ENCODE data around the gene OR2F1.

OR2F1 gene

DNA sequence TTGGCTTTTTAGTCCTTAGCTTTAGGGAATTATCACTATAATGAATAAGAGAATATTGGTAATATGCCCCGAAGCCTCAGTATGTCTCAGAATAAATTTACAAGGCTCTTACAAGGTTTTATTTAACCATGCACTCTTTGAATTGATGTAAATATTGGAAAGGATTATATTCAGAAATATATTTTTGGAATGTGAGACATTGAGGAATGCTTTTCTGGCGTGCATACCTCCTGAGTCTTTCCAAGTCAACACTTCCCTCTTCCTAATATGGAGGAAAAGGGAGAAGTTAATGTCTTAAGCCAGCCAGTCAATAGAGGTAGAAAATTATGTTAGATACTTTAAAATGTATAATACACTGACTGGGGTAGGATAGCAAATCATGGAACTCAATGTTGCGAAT is 1.2 kb upstream of the OR2F1 start:
- DNase-seq: no peak

DNA sequence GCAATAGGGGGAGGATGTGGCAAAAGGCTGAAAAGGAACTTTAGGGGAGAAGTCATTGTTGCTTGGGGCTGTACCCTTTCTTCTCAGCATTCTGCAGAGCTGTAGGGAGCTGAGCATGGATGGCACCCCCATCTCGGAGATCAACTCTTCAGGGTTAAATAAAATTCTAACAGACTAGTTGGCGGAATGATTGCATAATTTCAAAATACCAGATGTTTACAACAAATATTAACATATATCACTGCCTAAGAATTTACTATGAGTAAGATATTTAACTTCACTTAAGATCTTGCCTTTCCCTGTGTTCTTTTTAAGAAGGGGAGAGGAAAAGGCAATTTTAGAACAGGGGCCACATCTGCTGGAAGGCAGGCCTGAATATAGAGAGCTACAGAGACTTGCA is 509 bp upstream of the OR2F1 start:
- DNase-seq: no peak

DNA sequence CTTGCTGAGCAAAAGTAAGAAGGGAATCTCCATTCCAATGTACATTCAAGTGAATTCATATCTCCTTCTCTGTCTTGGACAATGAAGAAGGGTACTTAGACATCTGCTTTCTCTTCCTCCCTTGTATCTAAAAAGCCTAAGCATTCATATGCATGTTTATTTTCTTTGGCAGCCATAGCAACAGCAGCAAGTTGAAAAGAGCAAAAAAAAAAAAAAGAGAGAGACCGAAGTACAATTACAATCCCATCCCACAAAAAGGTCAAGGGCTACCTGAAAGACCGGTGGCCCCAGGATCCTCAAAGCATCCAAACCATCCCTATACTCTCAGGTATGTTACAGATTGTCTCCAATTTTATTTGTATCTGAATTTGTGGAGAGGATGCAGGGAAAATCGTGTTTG is 4.1 kb downstream of the OR2F1 start:
- DNase-seq: no peak

GRCh38 chr7:143960813-143961610 is 6.4 kb downstream of the OR2F1 start:
- DNase-seq: peak in 34 of 56 donors; percentile 2 to 87 (median 38)

DNA sequence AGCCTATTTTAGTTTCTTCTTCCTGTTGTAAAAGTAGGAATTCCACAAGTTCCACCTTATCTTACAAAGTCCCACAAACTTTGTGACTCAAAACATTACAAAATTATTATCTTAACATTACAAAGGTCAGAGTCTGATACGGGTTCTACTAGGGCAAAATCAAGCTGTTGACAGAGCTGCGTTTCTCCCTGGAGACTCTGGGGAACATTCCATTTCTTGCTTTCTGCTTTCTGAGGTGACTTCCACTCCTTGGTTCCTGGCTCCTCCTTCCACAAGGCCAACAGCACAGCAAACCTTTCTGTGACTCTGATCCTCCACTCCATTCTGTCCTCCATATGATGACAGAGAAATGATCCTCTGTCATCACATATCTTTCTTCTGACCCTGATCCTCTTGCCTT is 10.6 kb downstream of the OR2F1 start:
- no peak for DNase-seq

GRCh38 chr7:143967398-143967797 is 12.8 kb downstream of the OR2F1 start:
- no peak for DNase-seq

DNA sequence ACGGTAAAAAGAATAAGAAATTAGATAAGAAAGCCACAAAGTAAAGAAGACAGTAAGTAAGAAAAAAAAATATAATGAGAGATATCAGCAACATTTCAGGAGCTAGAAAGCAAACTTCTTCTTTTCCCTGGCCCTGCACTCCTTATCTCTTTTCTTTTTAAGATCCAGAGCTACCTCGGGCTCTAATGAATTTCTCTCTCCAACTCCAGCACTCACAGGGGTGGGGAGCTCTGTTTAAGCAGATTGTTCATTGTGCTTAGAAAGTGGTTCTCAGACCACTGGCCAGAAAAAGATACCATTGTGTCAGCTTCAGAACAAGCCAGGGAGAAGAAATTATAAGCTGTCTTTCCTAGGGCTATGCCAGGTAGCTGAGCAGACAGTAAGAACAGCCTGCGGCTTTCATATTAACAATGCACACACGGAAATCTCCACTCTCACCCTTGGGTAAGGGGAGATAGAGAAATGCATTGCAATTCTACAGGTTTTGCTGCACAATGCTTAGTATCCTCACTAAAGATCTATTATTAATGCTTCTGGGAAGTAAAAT is 19.3 kb downstream of the OR2F1 start:
- DNase-seq: no peak

DNA sequence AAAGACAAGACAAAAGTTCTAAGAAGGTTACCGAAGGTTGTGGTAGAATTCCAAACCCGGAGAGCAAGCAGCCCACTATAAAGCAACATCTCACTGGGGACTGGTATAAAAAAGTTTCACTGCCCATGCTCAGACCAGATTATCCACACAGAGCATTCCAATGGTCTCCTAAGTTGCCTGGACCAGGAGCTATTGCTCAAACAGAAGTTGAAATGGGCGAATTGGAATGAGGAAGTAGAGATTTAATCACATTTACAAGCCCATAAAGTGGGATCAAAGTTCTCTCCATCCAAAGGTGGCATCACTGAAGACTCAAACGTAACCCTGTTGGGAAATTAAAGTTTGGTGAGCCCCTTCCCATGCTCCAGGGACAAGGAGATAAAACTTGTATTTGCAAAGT is 19.8 kb downstream of the OR2F1 start:
- no peak for DNase-seq

DNA sequence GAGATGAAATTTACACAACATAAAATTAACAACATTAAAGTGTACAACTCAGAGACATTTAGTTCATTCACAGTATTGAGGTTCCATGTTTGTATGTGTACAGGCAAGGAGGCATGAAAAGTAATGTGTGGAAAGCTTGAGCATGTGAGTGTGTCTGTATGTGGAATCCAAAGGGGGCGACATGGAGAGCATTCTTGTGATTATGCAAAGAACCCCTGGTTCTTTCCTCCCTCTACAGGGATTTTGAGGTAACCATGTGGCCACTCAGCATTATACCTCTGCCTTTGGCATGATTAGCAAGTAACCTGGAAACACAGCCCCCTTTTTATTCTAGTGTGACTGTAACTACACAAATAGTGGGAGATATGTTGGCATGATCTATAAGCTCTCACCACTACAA is 21.0 kb downstream of the OR2F1 start:
- DNase-seq: no peak

GRCh38 chr7:143978585-143978984 is 23.9 kb downstream of the OR2F1 start:
- DNase-seq: no peak

GRCh38 chr7:143979359-143979758 is 24.7 kb downstream of the OR2F1 start:
- DNase-seq: no peak

DNA sequence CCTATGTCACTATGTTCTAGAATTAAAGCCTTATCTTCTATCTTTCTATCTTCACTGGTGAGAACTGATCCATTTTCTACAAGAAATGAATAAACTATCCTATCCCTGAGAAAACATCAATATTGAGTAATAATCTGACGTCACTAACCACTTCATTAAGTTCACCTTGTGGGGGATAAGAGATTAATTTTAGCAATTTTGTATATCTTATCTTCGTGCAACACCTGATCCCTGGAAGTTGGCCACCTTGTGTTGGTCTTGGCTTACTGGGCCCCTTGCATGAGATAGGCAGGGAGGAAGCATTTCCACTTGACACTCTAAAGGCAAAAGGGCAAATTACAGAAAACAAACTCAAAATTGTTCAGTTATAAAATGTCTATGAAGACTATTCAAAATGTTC is 25.4 kb downstream of the OR2F1 start:
- no peak for DNase-seq

DNA sequence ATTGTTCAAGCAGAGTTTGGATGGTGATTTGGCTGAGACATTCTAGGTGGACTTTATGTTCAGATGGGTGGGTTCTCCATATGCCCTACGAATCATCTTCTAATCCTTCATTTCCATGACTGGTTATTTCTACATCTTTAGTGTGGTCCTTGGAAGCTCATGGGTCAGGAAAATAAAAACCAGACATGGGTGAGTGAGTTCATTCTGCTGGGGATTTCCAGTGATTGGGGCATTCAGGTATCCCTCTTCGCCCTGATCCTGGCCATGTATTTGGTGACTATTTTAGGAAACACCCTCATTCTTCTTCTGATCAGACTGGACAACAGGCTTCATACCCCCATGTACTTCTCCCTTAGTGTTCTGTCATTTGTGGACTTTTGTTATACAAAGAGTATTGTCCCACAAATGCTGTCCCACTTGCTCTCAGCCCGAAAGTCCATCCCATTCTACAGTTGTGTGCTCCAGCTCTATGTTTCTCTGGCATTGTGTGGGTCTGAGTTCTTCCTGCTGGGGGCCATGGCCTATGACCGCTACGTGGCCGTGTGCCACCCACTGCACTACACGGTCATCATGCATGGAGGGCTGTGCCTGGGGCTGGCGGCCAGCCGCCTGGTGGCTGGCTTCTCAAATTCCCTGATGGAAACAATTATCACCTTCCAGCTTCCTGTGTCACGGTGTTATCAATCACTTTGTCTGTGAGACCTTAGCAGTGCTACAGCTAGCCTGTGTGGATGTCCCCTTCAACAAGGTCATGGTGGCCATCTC is 26.3 kb downstream of the OR2F1 start:
- DNase-seq: no peak

GRCh38 chr7:143983960-143984359 is 29.3 kb downstream of the OR2F1 start:
- no peak for DNase-seq

- no peak for DNase-seq
Measured at GRCh38 chr7:143987513-143987912, 32.9 kb downstream of the OR2F1 start.

DNA sequence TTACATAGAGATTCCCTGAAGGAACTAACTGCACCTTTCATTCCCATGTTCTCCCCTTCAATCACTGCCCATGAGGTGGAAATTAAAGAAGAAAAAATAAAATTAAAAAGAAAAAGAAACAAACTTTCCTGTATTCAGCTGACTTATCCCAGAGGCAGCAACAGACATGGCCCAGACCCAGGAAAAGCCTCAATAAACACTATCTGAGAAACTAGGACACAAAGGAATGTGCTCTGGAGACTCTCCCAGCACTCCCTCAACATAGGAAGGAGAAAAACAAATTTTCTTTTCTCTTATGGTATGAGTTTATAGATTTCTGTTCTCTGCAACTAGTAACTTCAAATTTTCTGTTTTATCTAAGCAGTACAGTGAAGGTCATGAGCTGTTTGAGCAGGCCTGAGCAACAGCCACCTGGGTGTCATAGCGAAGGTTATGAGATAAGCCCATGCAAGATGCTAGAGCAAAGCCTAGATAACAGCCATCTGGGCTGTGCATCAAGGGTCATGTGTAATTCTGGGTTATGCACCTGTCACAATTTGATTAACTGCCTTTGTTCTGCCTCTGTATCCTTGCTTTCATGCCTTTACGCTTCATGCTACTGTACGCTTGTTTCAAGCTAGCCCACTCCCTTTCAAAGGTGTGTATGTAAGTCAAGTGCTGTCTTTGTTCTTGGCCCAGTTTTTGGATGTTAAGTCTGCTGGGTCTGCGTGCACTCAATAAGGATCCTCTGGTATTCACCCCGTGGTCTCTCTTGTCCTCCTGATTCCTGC is 34.5 kb downstream of the OR2F1 start:
- no peak for DNase-seq

DNA sequence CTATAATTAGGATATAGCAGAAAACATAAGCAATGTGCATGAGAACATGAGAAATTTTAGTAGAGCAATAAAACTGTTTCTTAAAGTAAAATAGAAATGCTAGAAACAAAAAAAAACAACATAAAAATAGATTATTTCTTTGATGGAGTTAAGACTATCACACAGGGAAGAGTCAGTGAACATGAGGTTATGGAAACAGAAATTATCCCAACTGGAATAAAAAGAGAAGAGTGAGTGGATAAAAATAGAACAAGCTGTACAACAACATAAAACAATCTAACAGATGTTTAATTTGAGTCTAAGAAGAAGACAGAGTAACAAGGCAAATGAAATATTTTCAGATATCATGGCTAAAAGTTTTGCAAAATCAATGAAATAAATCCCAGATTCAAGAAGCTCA is 38.0 kb downstream of the OR2F1 start:
- DNase-seq: no peak

DNA sequence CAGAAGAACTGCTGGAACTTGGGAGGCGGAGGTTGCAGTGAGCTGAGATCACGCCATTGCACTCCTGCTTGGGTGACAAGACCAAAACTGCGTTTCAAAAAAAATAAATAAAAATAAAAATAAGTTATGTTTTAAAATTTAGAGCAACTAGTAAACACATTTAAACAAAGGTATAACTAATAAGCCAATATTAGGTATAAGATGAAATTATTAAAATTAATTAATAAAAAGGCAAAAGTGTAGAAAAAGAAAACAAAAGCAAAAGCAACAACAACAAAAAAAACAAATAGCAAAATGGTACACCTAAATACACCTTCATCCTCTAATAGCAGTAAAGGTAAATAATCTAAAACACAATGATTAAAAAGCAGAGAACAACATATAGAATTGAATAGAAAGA is 39.3 kb downstream of the OR2F1 start:
- no peak for DNase-seq

DNA sequence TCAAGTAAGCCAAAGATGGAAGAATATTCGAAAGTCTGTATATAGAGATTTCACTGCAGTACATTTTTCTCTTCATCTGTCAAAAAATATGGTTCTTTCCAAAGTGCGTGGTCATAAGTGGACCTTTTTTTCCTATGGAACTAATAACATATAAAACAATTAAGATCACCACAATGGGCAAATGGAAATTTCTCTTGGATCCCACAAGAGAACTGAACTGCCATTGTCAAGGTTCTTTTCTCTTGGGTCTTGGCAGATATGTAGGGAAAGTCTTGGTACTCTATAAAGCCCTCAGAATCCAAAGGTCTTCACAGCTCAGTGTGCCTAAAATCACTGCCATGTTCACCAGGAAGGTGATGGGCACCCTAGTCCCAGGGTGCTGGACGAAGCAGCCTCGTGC is 45.4 kb downstream of the OR2F1 start, which contains the start of gene OR6B1:
Gene OR6B1 (plus strand): TSS at position 301 of the 400 bp plus-strand sequence. CDS start 3,677 bp downstream, outside the sequence.
- DNase-seq: no peak

DNA sequence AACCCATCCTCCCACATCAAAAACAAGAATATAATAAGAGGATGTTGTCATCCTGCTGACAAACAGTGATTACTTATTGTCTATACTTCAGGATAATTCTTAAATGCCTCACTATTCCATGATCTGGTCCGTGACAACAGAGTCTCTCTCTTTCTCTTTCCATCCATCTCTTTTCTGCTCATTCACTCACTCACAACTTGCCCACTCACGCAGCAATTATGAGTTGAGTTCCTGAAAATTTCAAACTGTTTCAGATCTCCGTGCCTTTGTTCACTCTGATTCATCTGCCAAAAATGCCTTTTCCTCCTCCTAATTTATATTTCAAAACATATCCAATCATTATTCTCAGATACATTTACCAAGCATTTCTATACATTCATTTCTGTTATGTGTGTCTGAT is 46.9 kb downstream of the OR2F1 start:
- no peak for DNase-seq

DNA sequence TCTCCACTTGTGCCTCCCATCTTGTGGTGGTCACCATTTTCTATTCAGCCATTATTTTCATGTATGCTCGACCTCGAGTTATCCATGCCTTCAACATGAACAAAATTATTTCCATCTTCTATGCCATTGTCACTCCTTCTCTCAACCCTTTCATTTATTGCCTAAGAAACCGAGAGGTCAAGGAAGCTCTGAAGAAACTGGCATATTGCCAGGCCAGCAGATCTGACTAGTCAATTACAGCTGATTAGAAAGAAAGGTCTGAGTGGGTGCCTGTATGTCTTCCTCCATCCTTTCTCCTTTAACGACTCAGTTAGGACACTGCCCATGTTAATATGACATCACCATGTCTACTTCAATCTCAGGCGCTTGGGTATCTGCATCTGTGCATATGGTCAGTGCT is 50.1 kb downstream of the OR2F1 start:
- DNase-seq: no peak

Data from nucleus accumbens (tissue), 56 donors.